IMR-90 (cell line): Measurements from ENCODE around the gene C22orf15. TPM values are rescaled to one million over a fixed set of nuclear protein-coding genes. Genes with fewer than 3 reads are reported as not detected.

Experiments
- ATAC-seq: fragments of 200-7000 bp; cut with Tn5 transposase; 2 replicates; pipeline ENCODE4 v1.9.1; 2020; ENCODE audit warnings: low read depth, mild to moderate bottlenecking, moderate library complexity
- BruUV-seq: library from RNA; stranded (reverse); fragments of 400-500 nt; replicated peaks from 2 replicates; lab custom pipeline; 2021; lab: Mats Ljungman, UMichigan
- CTCF ChIA-PET: fragments of 300-600 bp; formaldehyde crosslinking; extraction: SDS; loops from one replicate; lab custom pipeline; 2021; ENCODE audit warnings: antibody characterized with exemption; lab: Yijun Ruan, JAX
- POLR2A ChIA-PET: fragments of 300-600 bp; sonication (Branson Sonifier 250); formaldehyde crosslinking; loops from one replicate; lab custom pipeline; 2022; ENCODE audit warnings: antibody characterized with exemption; ENCODE audit not compliant: unreplicated experiment; lab: Charles Lee
- DNase-seq: peaks from one replicate; pipeline ENCODE4 v3.0.0; 2013
- H2AFZ ChIP-seq: replicated peaks from 2 replicates; pipeline ENCODE3; 2013; ENCODE audit warnings: low read length, mild to moderate bottlenecking; ENCODE audit not compliant: poor library complexity
- H2AK5ac ChIP-seq: 2 replicates; pipeline ENCODE4 v1.6.1; 2013; ENCODE audit warnings: low read depth, low read length, inconsistent platforms
- H2AK9ac ChIP-seq: replicated peaks from 2 replicates; pipeline ENCODE3; 2013; ENCODE audit warnings: mild to moderate bottlenecking, low read depth, low read length, moderate library complexity; ENCODE audit not compliant: poor library complexity
- H2BK120ac ChIP-seq: 2 replicates; pipeline ENCODE4 v1.6.1; 2013; ENCODE audit warnings: low read depth, low read length, inconsistent platforms
- H2BK15ac ChIP-seq: 3 replicates; pipeline ENCODE4 v1.6.1; 2013; ENCODE audit warnings: low read depth, low read length, inconsistent platforms
- H2BK20ac ChIP-seq: 2 replicates; pipeline ENCODE4 v1.6.1; 2013; ENCODE audit warnings: low read depth, mild to moderate bottlenecking, inconsistent platforms, low read length, moderate library complexity
- H2BK5ac ChIP-seq: 2 replicates; pipeline ENCODE4 v1.6.1; 2013; ENCODE audit warnings: mild to moderate bottlenecking, low read depth, low read length, inconsistent platforms; ENCODE audit not compliant: poor library complexity, severe bottlenecking
- H3K14ac ChIP-seq: replicated peaks from 2 replicates; pipeline ENCODE4 v1.6.1; 2013; ENCODE audit warnings: low read depth, low read length, inconsistent platforms
- H3K18ac ChIP-seq: 2 replicates; pipeline ENCODE4 v1.6.1; 2013; ENCODE audit warnings: low read depth, low read length, control low read depth
- H3K23ac ChIP-seq: 2 replicates; pipeline ENCODE4 v1.6.1; 2013; ENCODE audit warnings: low read depth, low read length, inconsistent platforms
- H3K27ac ChIP-seq: 2 replicates; pipeline ENCODE4 v1.5.1; 2013; ENCODE audit warnings: mild to moderate bottlenecking, control low read depth, low read length; ENCODE audit not compliant: insufficient read depth
- H3K27me3 ChIP-seq: 2 replicates; pipeline ENCODE4 v1.6.1; 2013; ENCODE audit warnings: low read length; ENCODE audit not compliant: control insufficient read depth, insufficient read depth
- H3K36me3 ChIP-seq: 2 replicates; pipeline ENCODE4 v1.6.1; 2013; ENCODE audit warnings: low read length, mixed read lengths; ENCODE audit not compliant: control insufficient read depth, insufficient read depth
- H3K4ac ChIP-seq: 2 replicates; pipeline ENCODE4 v1.6.1; 2013; ENCODE audit warnings: low read depth, low read length, inconsistent platforms
- H3K4me1 ChIP-seq: 2 replicates; pipeline ENCODE4 v1.6.1; 2013; ENCODE audit warnings: low read length, mixed read lengths; ENCODE audit not compliant: control insufficient read depth, insufficient read depth
- H3K4me2 ChIP-seq: 2 replicates; pipeline ENCODE4 v1.6.1; 2013; ENCODE audit warnings: low read depth, mild to moderate bottlenecking, control low read depth, low read length, moderate library complexity
- H3K4me3 ChIP-seq: 2 replicates; pipeline ENCODE4 v1.5.1; 2013; ENCODE audit warnings: low read depth, mild to moderate bottlenecking, control low read depth, low read length, moderate library complexity; ENCODE audit not compliant: insufficient read depth
- H3K56ac ChIP-seq: 2 replicates; pipeline ENCODE4 v1.6.1; 2013; ENCODE audit warnings: low read length, inconsistent platforms; ENCODE audit not compliant: insufficient read depth; ENCODE audit errors: extremely low read depth
- H3K79me1 ChIP-seq, 2 experiments: 2 replicates each; pipeline ENCODE4 v1.6.1; 2013; ENCODE audit warnings: low read length in 2 of 2, inconsistent platforms in 1 of 2, low read depth in 1 of 2
- H3K9ac ChIP-seq: 2 replicates; pipeline ENCODE4 v1.6.1; 2013; ENCODE audit warnings: low read depth, low read length, control low read depth
- H3K9me1 ChIP-seq: 2 replicates; pipeline ENCODE4 v1.6.1; 2013; ENCODE audit warnings: low read length, inconsistent platforms; ENCODE audit not compliant: insufficient read depth
- H3K9me3 ChIP-seq: 2 replicates; pipeline ENCODE4 v1.6.1; 2013; ENCODE audit warnings: low read length; ENCODE audit not compliant: control insufficient read depth, insufficient read depth
- H4K20me1 ChIP-seq: 2 replicates; pipeline ENCODE4 v1.6.1; 2013; ENCODE audit warnings: low read length, inconsistent platforms; ENCODE audit not compliant: insufficient read depth
- H4K5ac ChIP-seq: 2 replicates; pipeline ENCODE4 v1.6.1; 2013; ENCODE audit warnings: mild to moderate bottlenecking, low read depth, low read length, control low read depth
- H4K8ac ChIP-seq, 2 experiments: 2 replicates each; pipeline ENCODE4 v1.6.1; 2013; ENCODE audit warnings: low read depth in 2 of 2, low read length in 2 of 2, control low read depth in 1 of 2, inconsistent platforms in 1 of 2
- H4K91ac ChIP-seq: 2 replicates; pipeline ENCODE4 v1.6.1; 2013; ENCODE audit warnings: low read depth, low read length, inconsistent platforms; ENCODE audit not compliant: insufficient read depth
- BHLHE40 ChIP-seq: fragments of 150-350 bp; IDR thresholded peaks from 2 replicates; pipeline ENCODE4 v1.6.1; 2016; ENCODE audit warnings: mild to moderate bottlenecking, low read depth, low read length
- FOS ChIP-seq: fragments of 150-350 bp; IDR thresholded peaks from 2 replicates; pipeline ENCODE4 v1.6.1; 2016; ENCODE audit warnings: low read depth, low read length
- MAFK ChIP-seq: IDR thresholded peaks from 2 replicates; pipeline ENCODE4 v1.6.1; 2012; ENCODE audit warnings: low read depth, low read length, improper control_type of control experiment
- POLR2A ChIP-seq: IDR thresholded peaks from 2 replicates; pipeline ENCODE4 v1.6.1; 2012; ENCODE audit warnings: mild to moderate bottlenecking, low read depth, low read length
- RCOR1 ChIP-seq: IDR thresholded peaks from 2 replicates; pipeline ENCODE4 v1.6.1; 2012; ENCODE audit warnings: mild to moderate bottlenecking, low read length, improper control_type of control experiment; ENCODE audit not compliant: insufficient replicate concordance
- RFX5 ChIP-seq: IDR thresholded peaks from 2 replicates; pipeline ENCODE4 v1.8.0; 2012; ENCODE audit warnings: low read depth, mild to moderate bottlenecking, low read length, moderate library complexity
- WGBS, 2 experiments: methylation state at CpG; one replicate each; pipeline versions ENCODE4 v1.1.5 to v1.1.7; 2013; ENCODE audit warnings: missing lambda C conversion rate in 2 of 2; ENCODE audit not compliant: insufficient read length in 1 of 2; ENCODE audit errors: extremely low coverage in 2 of 2; 5-methylcytosine and 5-hydroxymethylcytosine counted together
- dilution Hi-C: fragments of 300-500 bp; cut with HindIII; formaldehyde crosslinking; loops from one replicate; pipeline ENCODE4 v1.14.3; 2018; ENCODE audit warnings: low sequenced_read_pairs; ENCODE audit not compliant: unreplicated experiment
- in situ Hi-C: fragments of 300-500 bp; cut with MboI; formaldehyde crosslinking; loops from 3 replicates; pipeline ENCODE4 v1.14.3; 2019; ENCODE audit warnings: low sequenced_read_pairs, inconsistent platforms, mixed read lengths
- intact Hi-C: fragments of 100-400 bp; cut with micrococcal nuclease; formaldehyde crosslinking; loops from 2 replicates; pipeline ENCODE4 v1.10.0; 2022
- polyA plus RNA-seq, 3 experiments: library from polyadenylated mRNA; depleted of rRNA; stranded (reverse); fragments of >200 nt; gene quantifications; 2 replicates each; pipeline ENCODE4 v1.2.3, GENCODE V29; 2012; ENCODE audit warnings: low replicate concordance in 1 of 3
- total RNA-seq: library from RNA; depleted of rRNA; stranded (reverse); fragments of >200 nt; gene quantifications from 2 replicates; pipeline ENCODE4 v1.2.3, GENCODE V29; 2012
- TF ChIP-seq, protein P1 (sequence below): fragments of 150-350 bp; IDR thresholded peaks from 2 replicates; pipeline ENCODE4 v1.6.1; 2016; ENCODE audit warnings: low read depth, mild to moderate bottlenecking, low read length, moderate library complexity, borderline replicate concordance
- TF ChIP-seq, protein P2 (sequence below): fragments of 150-350 bp; IDR thresholded peaks from 2 replicates; pipeline ENCODE4 v1.6.1; 2017; ENCODE audit warnings: mild to moderate bottlenecking, antibody characterized with exemption, low read length, low read depth

The C22orf15 gene
- total and polyA plus RNA-seq, 2 of the 4 experiments (the other 2 are of a cell fraction), result 2.3 to 3.1 TPM

DNA sequence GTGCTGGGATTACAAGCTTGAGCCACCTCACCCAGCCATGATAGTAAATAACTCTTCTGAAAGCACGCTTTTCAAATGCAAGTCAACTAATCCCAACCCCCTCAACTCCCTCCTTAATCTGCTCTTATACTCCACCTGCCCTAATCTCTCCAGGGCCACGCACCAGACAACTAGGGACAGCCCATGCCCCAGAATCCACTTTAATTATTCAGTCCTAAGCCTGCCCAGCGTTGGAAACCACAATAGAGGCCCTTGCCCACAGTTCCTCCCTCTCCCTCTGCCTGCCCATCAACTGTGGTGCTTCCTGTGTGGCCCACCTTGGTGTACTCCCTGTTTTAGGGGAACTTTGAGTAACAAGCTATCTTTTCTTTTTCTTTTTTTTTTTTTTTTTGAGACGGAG lies 5.9 kb upstream of the C22orf15 start:
- Histone ChIP-seq H3K4me1 (no peaks in the 10 kb centered on the region), H4K5ac (no peak overlapping the region), H3K4me2 (no peak overlapping the region), H2AK5ac (no peak overlapping the region), H2BK120ac (no peak overlapping the region), H2BK15ac (no peak overlapping the region), H3K9me3 (no peaks in the 10 kb centered on the region), H3K18ac (no peak overlapping the region), H2BK20ac (no peak overlapping the region), H4K91ac (no peak overlapping the region), H4K8ac (no peak overlapping the region), H3K27me3 (0 out of 2 replicates have a peak, but pooled peaks cover 1% of the 10 kb centered on the region), H3K23ac (no peak overlapping the region), H3K4me3 (no peak overlapping the region), H3K9ac (no peak overlapping the region), H3K79me1 (no peaks in the 10 kb centered on the region), H3K4ac (no peak overlapping the region), H3K56ac (no peak overlapping the region), H3K9me1 (no peaks in the 10 kb centered on the region), H3K14ac (no peak overlapping the region), H3K27ac (no peak overlapping the region), H3K36me3 (no peaks in the 10 kb centered on the region), H2BK5ac (no peak overlapping the region), H2AFZ (no peak overlapping the region), H4K20me1 (no peaks in the 10 kb centered on the region), H2AK9ac (no peak overlapping the region)
- TF ChIP-seq, protein P1, sequence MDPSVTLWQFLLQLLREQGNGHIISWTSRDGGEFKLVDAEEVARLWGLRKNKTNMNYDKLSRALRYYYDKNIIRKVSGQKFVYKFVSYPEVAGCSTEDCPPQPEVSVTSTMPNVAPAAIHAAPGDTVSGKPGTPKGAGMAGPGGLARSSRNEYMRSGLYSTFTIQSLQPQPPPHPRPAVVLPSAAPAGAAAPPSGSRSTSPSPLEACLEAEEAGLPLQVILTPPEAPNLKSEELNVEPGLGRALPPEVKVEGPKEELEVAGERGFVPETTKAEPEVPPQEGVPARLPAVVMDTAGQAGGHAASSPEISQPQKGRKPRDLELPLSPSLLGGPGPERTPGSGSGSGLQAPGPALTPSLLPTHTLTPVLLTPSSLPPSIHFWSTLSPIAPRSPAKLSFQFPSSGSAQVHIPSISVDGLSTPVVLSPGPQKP, result no peak
- TF ChIP-seq RCOR1, result no peak
- no peak for TF ChIP-seq RFX5
- no peak for TF ChIP-seq FOS
- TF ChIP-seq POLR2A, result no peak
- no peak for TF ChIP-seq BHLHE40
- no peak for TF ChIP-seq MAFK
- TF ChIP-seq, protein P2, sequence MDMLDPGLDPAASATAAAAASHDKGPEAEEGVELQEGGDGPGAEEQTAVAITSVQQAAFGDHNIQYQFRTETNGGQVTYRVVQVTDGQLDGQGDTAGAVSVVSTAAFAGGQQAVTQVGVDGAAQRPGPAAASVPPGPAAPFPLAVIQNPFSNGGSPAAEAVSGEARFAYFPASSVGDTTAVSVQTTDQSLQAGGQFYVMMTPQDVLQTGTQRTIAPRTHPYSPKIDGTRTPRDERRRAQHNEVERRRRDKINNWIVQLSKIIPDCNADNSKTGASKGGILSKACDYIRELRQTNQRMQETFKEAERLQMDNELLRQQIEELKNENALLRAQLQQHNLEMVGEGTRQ, result no peak
- CTCF ChIA-PET, result no interaction called here
- in situ Hi-C loops (no loop called here), intact Hi-C loops (no loop called here), dilution Hi-C loops (no loop called here)
- ATAC-seq, result no peak
- POLR2A ChIA-PET, result no interaction called here
- no peak for DNase-seq
- 33% methylated on average over 1 of the region's 4 CpGs; no CpG with 5 or more reads in 1 of the 2 experiments for WGBS, 2 experiments
- BruUV-seq, result no TSS peak
